Stimulated activated naive CD4-positive, alpha-beta T cell treated with Interleukin-2 at 50 U/mL for 16 hours (primary cell): ENCODE measurements around the gene PAIP1.
"Not testable (repeated sequence)": the region's sequence is repeated elsewhere in the genome, so short reads cannot be mapped to it uniquely, and the experiment has no call there.

Source experiments
- DNase-seq: peaks from one replicate; lab custom pipeline; 2025; lab: John Stamatoyannopoulos, UW

The PAIP1 gene

GRCh38 chr5:43570450-43571158 lies 13.7 kb upstream of the PAIP1 start:
- no peak for DNase-seq

- DNase-seq, result no peak
Measured at GRCh38 chr5:43569236-43569746, 12.4 kb upstream of the PAIP1 start.

- DNase-seq, result no peak
Measured at GRCh38 chr5:43567967-43568366, 11.1 kb upstream of the PAIP1 start.

GRCh38 chr5:43565043-43565442 lies 8.2 kb upstream of the PAIP1 start:
- DNase-seq, result no peak

GRCh38 chr5:43564289-43564850 lies 7.5 kb upstream of the PAIP1 start:
- no peak for DNase-seq

GRCh38 chr5:43563321-43563720 lies 6.4 kb upstream of the PAIP1 start:
- no peak for DNase-seq

- no peak for DNase-seq
Measured at GRCh38 chr5:43561356-43561755, 4.5 kb upstream of the PAIP1 start.

GRCh38 chr5:43560128-43560527 lies 3.3 kb upstream of the PAIP1 start:
- no peak for DNase-seq

GRCh38 chr5:43556607-43556856 lies 345 bp downstream of the PAIP1 start:
- DNase-seq, result not testable (repeated sequence)

GRCh38 chr5:43555895-43556606 lies 826 bp downstream of the PAIP1 start:
- DNase-seq, result peak; percentile 41

GRCh38 chr5:43554497-43554896 lies 2.4 kb downstream of the PAIP1 start:
- no peak for DNase-seq

- no peak for DNase-seq
Measured at GRCh38 chr5:43553381-43553780, 3.5 kb downstream of the PAIP1 start.

- DNase-seq, result no peak
Measured at GRCh38 chr5:43551731-43552130, 5.1 kb downstream of the PAIP1 start.

- DNase-seq, result not testable (repeated sequence)
Measured at GRCh38 chr5:43549272-43549671, 7.6 kb downstream of the PAIP1 start.

- no peak for DNase-seq
Measured at GRCh38 chr5:43548358-43548757, 8.5 kb downstream of the PAIP1 start.

GRCh38 chr5:43547532-43547931 lies 9.3 kb downstream of the PAIP1 start:
- no peak for DNase-seq

GRCh38 chr5:43543434-43543833 lies 13.4 kb downstream of the PAIP1 start:
- DNase-seq, result no peak

- no peak for DNase-seq
Measured at GRCh38 chr5:43540746-43541145, 16.1 kb downstream of the PAIP1 start.

GRCh38 chr5:43536972-43537371 lies 19.9 kb downstream of the PAIP1 start:
- DNase-seq, result no peak

GRCh38 chr5:43533646-43534045 lies 23.2 kb downstream of the PAIP1 start:
- DNase-seq, result no peak

- DNase-seq, result no peak
Measured at GRCh38 chr5:43530648-43531047, 26.2 kb downstream of the PAIP1 start.

- no peak for DNase-seq
Measured at GRCh38 chr5:43523662-43524072, 33.2 kb downstream of the PAIP1 start.

GRCh38 chr5:43520615-43521014 lies 36.3 kb downstream of the PAIP1 start:
- DNase-seq, result no peak

GRCh38 chr5:43515678-43516048 lies 41.2 kb downstream of the PAIP1 start:
- DNase-seq, result no peak
